Natural killer cell (primary cell): ENCODE results near the gene NTN4. TPM values are rescaled to one million over a fixed set of nuclear protein-coding genes. Genes with fewer than 3 reads are reported as not detected.

Experiments
- ATAC-seq, 3 donors: fragments of 150-1000 bp in 2 of 3; fragments of 200-7000 bp in 1 of 3; cut with Tn5 transposase; 1 replicate in 1 of 3; 2 replicates in 2 of 3; pipeline ENCODE4 v1.10.0; 2021; ENCODE audit warnings: mild to moderate bottlenecking in 2 of 3, moderate library complexity in 2 of 3
- DNase-seq, 2 donors: peaks; one replicate each; pipeline versions ENCODE4 v3.0.0 to v3.0.0-alpha.2; 2013 to 2021; ENCODE audit warnings: mixed read lengths in 1 of 2
- H3K27ac ChIP-seq: one replicate; pipeline ENCODE4 v1.5.1; 2013; ENCODE audit warnings: mild to moderate bottlenecking, low read length
- H3K27me3 ChIP-seq: one replicate; pipeline ENCODE4 v1.6.1; 2013; ENCODE audit warnings: low read length; ENCODE audit not compliant: control insufficient read depth, insufficient read depth
- H3K36me3 ChIP-seq: one replicate; pipeline ENCODE4 v1.6.1; 2013; ENCODE audit warnings: low read length; ENCODE audit not compliant: control insufficient read depth, insufficient read depth
- H3K4me1 ChIP-seq: one replicate; pipeline ENCODE4 v1.6.1; 2013; ENCODE audit warnings: low read length; ENCODE audit not compliant: control insufficient read depth, insufficient read depth
- H3K4me3 ChIP-seq: one replicate; pipeline ENCODE4 v1.5.1; 2013; ENCODE audit warnings: low read length
- H3K9me3 ChIP-seq: one replicate; pipeline ENCODE4 v1.6.1; 2013; ENCODE audit warnings: low read length; ENCODE audit not compliant: control insufficient read depth, insufficient read depth
- H3K27ac Mint-ChIP-seq, 2 donors: one replicate each; pipeline ENCODE4 v1.8.0; 2022; ENCODE audit warnings: mild to moderate bottlenecking in 2 of 2, mixed read lengths in 2 of 2, moderate library complexity in 1 of 2
- H3K27me3 Mint-ChIP-seq, 2 donors: one replicate each; pipeline ENCODE4 v1.8.0; 2022; ENCODE audit warnings: low read depth in 2 of 2, mixed read lengths in 2 of 2
- H3K36me3 Mint-ChIP-seq: one replicate; pipeline ENCODE4 v1.8.0; 2022; ENCODE audit warnings: mixed read lengths
- H3K4me1 Mint-ChIP-seq, 2 donors: one replicate each; pipeline ENCODE4 v1.8.0; 2022; ENCODE audit warnings: mixed read lengths in 2 of 2
- H3K4me3 Mint-ChIP-seq: one replicate; pipeline ENCODE4 v1.8.0; 2022; ENCODE audit warnings: mild to moderate bottlenecking, moderate library complexity, mixed read lengths
- H3K9me3 Mint-ChIP-seq, 2 donors: one replicate each; pipeline ENCODE4 v1.8.0; 2022; ENCODE audit warnings: mixed read lengths in 2 of 2
- WGBS: methylation state at CpG from one replicate; pipeline ENCODE4 v1.1.7; 2013; ENCODE audit warnings: missing lambda C conversion rate; ENCODE audit not compliant: insufficient coverage; 5-methylcytosine and 5-hydroxymethylcytosine counted together
- intact Hi-C: fragments of 100-400 bp; cut with micrococcal nuclease; formaldehyde crosslinking; loops from one replicate; pipeline ENCODE4 v1.14.2; 2022
- total RNA-seq, 4 donors: library from RNA; stranded (reverse); fragments of 120-200 nt in 1 of 4; gene quantifications; one replicate each; pipeline versions ENCODE4 v1.2.3 to v1.2.4, GENCODE V29; 2013 to 2022
- TF ChIP-seq, protein P1 (sequence below): fragments of 200-600 bp; IDR thresholded peaks from one replicate; pipeline ENCODE4 v1.8.0; 2022; ENCODE audit warnings: antibody characterized with exemption

The NTN4 gene
- total RNA-seq, 3 donors from 2014 or later (not counting 1 experiment from before 2014, with no cell fraction given), result 0.18 TPM; not detected in 2

DNA sequence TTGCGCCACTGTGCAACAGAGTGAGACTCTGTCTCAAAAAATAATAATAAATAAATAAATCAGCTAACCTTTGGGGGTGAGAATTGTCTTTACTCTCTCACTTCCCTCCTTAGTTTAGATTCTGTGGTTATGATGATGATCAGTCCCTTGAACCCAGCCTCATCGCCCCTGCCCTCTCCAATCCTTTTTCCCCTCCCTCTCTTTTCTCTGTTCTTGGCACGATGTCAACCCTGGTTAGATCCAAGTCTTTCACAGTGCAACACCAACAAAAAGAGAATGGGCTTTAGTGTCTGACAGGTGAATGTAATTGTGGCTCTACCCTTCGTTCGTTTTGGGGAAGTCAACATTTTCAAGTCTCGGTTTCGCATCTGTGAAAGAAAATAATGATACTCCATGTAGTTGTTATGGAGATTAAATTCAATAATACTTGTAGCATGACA, 59.0 kb downstream of the NTN4 start:
- 69% methylated on average over 4 of the region's 7 CpGs for WGBS
- intact Hi-C loops, result no loop called here
- Mint-ChIP-seq H3K36me3 (no peaks in the 10 kb centered on the region), H3K27ac (no peak overlapping the region), H3K4me1 (no peaks in the 10 kb centered on the region), H3K4me3 (no peak overlapping the region), H3K9me3 (peaks cover 0 to 4% of the 10 kb centered on the region in 2 donors), H3K27me3 (peaks cover 2 to 6% of the 10 kb centered on the region in 2 donors)
- DNase-seq, result no peak
- no peak for ATAC-seq
- H3K27me3 ChIP-seq, result no peaks in the 10 kb centered on the region
- H3K4me1 ChIP-seq, result no peaks in the 10 kb centered on the region
- H3K36me3 ChIP-seq, result no peaks in the 10 kb centered on the region
- H3K9me3 ChIP-seq, result no peaks in the 10 kb centered on the region
- no peak overlapping the region for H3K27ac ChIP-seq
- no peak overlapping the region for H3K4me3 ChIP-seq
- TF ChIP-seq, protein P1, sequence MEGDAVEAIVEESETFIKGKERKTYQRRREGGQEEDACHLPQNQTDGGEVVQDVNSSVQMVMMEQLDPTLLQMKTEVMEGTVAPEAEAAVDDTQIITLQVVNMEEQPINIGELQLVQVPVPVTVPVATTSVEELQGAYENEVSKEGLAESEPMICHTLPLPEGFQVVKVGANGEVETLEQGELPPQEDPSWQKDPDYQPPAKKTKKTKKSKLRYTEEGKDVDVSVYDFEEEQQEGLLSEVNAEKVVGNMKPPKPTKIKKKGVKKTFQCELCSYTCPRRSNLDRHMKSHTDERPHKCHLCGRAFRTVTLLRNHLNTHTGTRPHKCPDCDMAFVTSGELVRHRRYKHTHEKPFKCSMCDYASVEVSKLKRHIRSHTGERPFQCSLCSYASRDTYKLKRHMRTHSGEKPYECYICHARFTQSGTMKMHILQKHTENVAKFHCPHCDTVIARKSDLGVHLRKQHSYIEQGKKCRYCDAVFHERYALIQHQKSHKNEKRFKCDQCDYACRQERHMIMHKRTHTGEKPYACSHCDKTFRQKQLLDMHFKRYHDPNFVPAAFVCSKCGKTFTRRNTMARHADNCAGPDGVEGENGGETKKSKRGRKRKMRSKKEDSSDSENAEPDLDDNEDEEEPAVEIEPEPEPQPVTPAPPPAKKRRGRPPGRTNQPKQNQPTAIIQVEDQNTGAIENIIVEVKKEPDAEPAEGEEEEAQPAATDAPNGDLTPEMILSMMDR, result no peak

DNA sequence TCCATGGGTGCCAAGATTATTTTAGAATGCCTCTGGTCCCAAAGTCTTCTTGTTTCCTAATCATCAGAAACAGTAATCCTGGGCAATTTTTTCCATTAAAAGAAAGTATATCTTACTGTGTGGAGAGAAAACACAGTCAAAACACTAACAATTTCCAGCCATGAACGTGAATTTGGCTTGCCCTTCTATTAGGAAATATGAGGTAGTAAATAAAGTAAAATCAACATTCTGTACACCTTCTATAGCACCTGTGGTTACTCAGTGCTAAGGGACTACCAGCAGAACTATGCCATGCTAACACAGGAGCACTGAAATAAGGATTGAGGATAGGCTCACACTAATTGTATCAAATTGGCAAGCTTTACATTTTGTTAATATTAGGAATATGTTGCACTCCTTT, 60.1 kb downstream of the NTN4 start:
- Mint-ChIP-seq H3K9me3 (peaks cover 4 to 5% of the 10 kb centered on the region in 2 donors), H3K27me3 (peaks cover 2 to 16% of the 10 kb centered on the region in 2 donors), H3K4me1 (no peaks in the 10 kb centered on the region), H3K36me3 (no peaks in the 10 kb centered on the region), H3K4me3 (no peak overlapping the region), H3K27ac (no peak overlapping the region)
- Histone ChIP-seq H3K4me3 (no peak overlapping the region), H3K27ac (no peak overlapping the region), H3K36me3 (no peaks in the 10 kb centered on the region), H3K4me1 (no peaks in the 10 kb centered on the region), H3K9me3 (no peaks in the 10 kb centered on the region), H3K27me3 (no peaks in the 10 kb centered on the region)
- no CpG with 5 or more reads among the region's 1 CpG for WGBS
- DNase-seq, result no peak
- no peak for ATAC-seq
- TF ChIP-seq, protein P1, result no peak
- intact Hi-C loops, result no loop called here

DNA sequence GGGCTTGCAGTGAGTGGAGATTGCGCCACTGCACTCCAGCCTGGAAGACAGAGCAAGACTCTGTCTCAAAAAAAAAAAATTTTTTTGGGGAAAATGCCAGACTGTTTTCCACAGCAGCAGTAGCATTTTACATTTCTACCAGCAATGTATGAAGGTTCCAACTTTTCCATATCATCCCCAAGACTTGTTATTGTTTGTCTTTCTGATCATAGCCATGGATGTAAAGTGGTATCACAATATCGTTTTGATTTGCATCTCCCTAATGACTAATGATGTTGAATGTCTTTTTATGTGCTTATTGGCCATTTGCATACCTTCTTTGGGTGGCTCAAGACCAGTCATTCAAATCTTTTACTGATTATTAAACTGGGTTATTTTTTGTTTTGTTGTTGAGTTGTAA, 63.7 kb downstream of the NTN4 start:
- 88% methylated on average over 2 of the region's 2 CpGs for WGBS
- Histone ChIP-seq H3K9me3 (no peaks in the 10 kb centered on the region), H3K36me3 (no peaks in the 10 kb centered on the region), H3K27me3 (no peaks in the 10 kb centered on the region), H3K4me3 (no peak overlapping the region), H3K27ac (no peak overlapping the region), H3K4me1 (no peaks in the 10 kb centered on the region)
- intact Hi-C loops, result no loop called here
- no peaks in the 10 kb centered on the region for H3K36me3 Mint-ChIP-seq
- H3K9me3 Mint-ChIP-seq, result peaks cover 4 to 5% of the 10 kb centered on the region in 2 donors
- TF ChIP-seq, protein P1, result no peak
- ATAC-seq, result no peak
- no peak overlapping the region for H3K4me3 Mint-ChIP-seq
- no peaks in the 10 kb centered on the region for H3K4me1 Mint-ChIP-seq
- H3K27me3 Mint-ChIP-seq, result peaks cover 2 to 16% of the 10 kb centered on the region in 2 donors
- no peak overlapping the region for H3K27ac Mint-ChIP-seq
- no peak for DNase-seq

DNA sequence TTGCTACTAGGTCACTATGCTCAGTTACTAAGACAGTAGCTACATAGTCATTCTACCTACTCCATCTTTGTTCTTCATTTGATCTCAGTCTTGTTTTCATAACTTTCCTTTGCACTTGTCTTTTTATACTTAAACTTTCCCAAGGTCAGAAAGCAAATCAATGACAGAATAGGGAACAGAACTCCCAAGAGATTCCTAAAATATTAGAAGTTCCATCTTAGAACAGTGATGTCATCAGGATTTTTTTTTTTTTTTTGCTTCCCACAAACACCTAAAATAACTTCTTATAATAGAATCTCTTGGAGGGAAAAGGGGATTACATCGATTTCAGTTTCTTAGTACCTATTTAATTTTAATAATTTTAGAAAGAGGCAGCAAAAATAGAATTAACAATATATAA, 65.8 kb downstream of the NTN4 start:
- H3K4me3 ChIP-seq, result no peak overlapping the region
- H3K36me3 Mint-ChIP-seq, result no peaks in the 10 kb centered on the region
- H3K36me3 ChIP-seq, result no peaks in the 10 kb centered on the region
- H3K27ac Mint-ChIP-seq, result no peak overlapping the region
- DNase-seq, result no peak
- peaks cover 2 to 16% of the 10 kb centered on the region in 2 donors for H3K27me3 Mint-ChIP-seq
- H3K9me3 Mint-ChIP-seq, result peaks cover 4 to 5% of the 10 kb centered on the region in 2 donors
- TF ChIP-seq, protein P1, result no peak
- H3K4me3 Mint-ChIP-seq, result no peak overlapping the region
- no peaks in the 10 kb centered on the region for H3K27me3 ChIP-seq
- no peaks in the 10 kb centered on the region for H3K4me1 Mint-ChIP-seq
- no peak overlapping the region for H3K27ac ChIP-seq
- no peak for ATAC-seq
- no peaks in the 10 kb centered on the region for H3K9me3 ChIP-seq
- H3K4me1 ChIP-seq, result no peaks in the 10 kb centered on the region
- intact Hi-C loops, result no loop called here
- WGBS, result no CpG with 5 or more reads among the region's 1 CpG
